H9 (cell line): Measurements from ENCODE around the gene BLVRB. TPM values are rescaled to one million over a fixed set of nuclear protein-coding genes. Genes with fewer than 3 reads are reported as not detected.

Source experiments
- DNase-seq: peaks from one replicate; pipeline ENCODE4 v3.0.0-alpha.2; 2017
- H2AFZ ChIP-seq: one replicate; pipeline ENCODE4 v1.6.1; 2013; ENCODE audit warnings: mild to moderate bottlenecking, low read length, control low read depth, moderate library complexity
- H2AK5ac ChIP-seq: 2 replicates; pipeline ENCODE4 v1.6.1; 2013; ENCODE audit warnings: low read length, control low read depth, mixed read lengths; ENCODE audit not compliant: insufficient read length
- H2BK120ac ChIP-seq: one replicate; pipeline ENCODE4 v1.6.1; 2013; ENCODE audit warnings: low read depth, mild to moderate bottlenecking, low read length, control low read depth, inconsistent platforms; ENCODE audit not compliant: poor library complexity, severe bottlenecking
- H2BK12ac ChIP-seq: 2 replicates; pipeline ENCODE4 v1.6.1; 2013; ENCODE audit warnings: low read length, control low read depth, mixed read lengths, low read depth; ENCODE audit not compliant: insufficient read length
- H2BK15ac ChIP-seq: 2 replicates; pipeline ENCODE4 v1.6.1; 2013; ENCODE audit warnings: low read depth, low read length, control low read depth
- H2BK20ac ChIP-seq: one replicate; pipeline ENCODE4 v1.6.1; 2013; ENCODE audit warnings: low read depth, mild to moderate bottlenecking, low read length, control low read depth, inconsistent platforms; ENCODE audit not compliant: poor library complexity, severe bottlenecking
- H2BK5ac ChIP-seq: 2 replicates; pipeline ENCODE4 v1.6.1; 2013; ENCODE audit warnings: low read length, control low read depth, mixed read lengths; ENCODE audit not compliant: insufficient read length
- H3K14ac ChIP-seq: 2 replicates; pipeline ENCODE4 v1.6.1; 2013; ENCODE audit warnings: low read length, control low read depth; ENCODE audit not compliant: insufficient read depth
- H3K18ac ChIP-seq: 2 replicates; pipeline ENCODE4 v1.6.1; 2013; ENCODE audit warnings: low read depth, mild to moderate bottlenecking, mixed read lengths, low read length, control low read depth; ENCODE audit not compliant: insufficient read length
- H3K23ac ChIP-seq: 2 replicates; pipeline ENCODE4 v1.6.1; 2013; ENCODE audit warnings: low read length, control low read depth, mixed read lengths, low read depth; ENCODE audit not compliant: insufficient read length
- H3K23me2 ChIP-seq: 2 replicates; pipeline ENCODE4 v1.6.1; 2013; ENCODE audit warnings: low read depth, mild to moderate bottlenecking, mixed read lengths, low read length, control low read depth; ENCODE audit not compliant: insufficient read length, poor library complexity, severe bottlenecking
- H3K27ac ChIP-seq: 2 replicates; pipeline ENCODE4 v1.5.1; 2013; ENCODE audit warnings: low read length, control low read depth, mixed read lengths, low read depth; ENCODE audit not compliant: insufficient read length
- H3K27me3 ChIP-seq: 2 replicates; pipeline ENCODE4 v1.6.1; 2013; ENCODE audit warnings: low read length, control low read depth, inconsistent platforms; ENCODE audit not compliant: insufficient read depth
- H3K4ac ChIP-seq: 2 replicates; pipeline ENCODE4 v1.6.1; 2013; ENCODE audit warnings: low read depth, mild to moderate bottlenecking, control low read depth, inconsistent platforms, low read length, moderate library complexity
- H3K4me1 ChIP-seq: 2 replicates; pipeline ENCODE4 v1.6.1; 2013; ENCODE audit warnings: low read length, control low read depth, inconsistent platforms; ENCODE audit not compliant: insufficient read depth
- H3K4me2 ChIP-seq: 2 replicates; pipeline ENCODE4 v1.6.1; 2013; ENCODE audit warnings: low read length, control low read depth, mixed read lengths; ENCODE audit not compliant: insufficient read length, insufficient read depth
- H3K56ac ChIP-seq: 2 replicates; pipeline ENCODE4 v1.6.1; 2013; ENCODE audit warnings: low read depth, mild to moderate bottlenecking, mixed read lengths, low read length, control low read depth; ENCODE audit not compliant: insufficient read length
- H3K79me1 ChIP-seq: 2 replicates; pipeline ENCODE4 v1.6.1; 2013; ENCODE audit warnings: low read depth, mild to moderate bottlenecking, moderate library complexity, low read length, control low read depth, inconsistent platforms; ENCODE audit not compliant: insufficient read depth, poor library complexity, severe bottlenecking
- H3K79me2 ChIP-seq: 2 replicates; pipeline ENCODE4 v1.6.1; 2013; ENCODE audit warnings: low read length, control low read depth, inconsistent platforms; ENCODE audit not compliant: insufficient read depth
- H3K9ac ChIP-seq: 2 replicates; pipeline ENCODE4 v1.6.1; 2013; ENCODE audit warnings: low read length, control low read depth, mixed read lengths; ENCODE audit not compliant: insufficient read length; ENCODE audit errors: extremely low read depth
- H3K9me3 ChIP-seq: one replicate; pipeline ENCODE4 v1.6.1; 2013; ENCODE audit warnings: low read depth, low read length, inconsistent platforms; ENCODE audit not compliant: control insufficient read depth
- H3T11ph ChIP-seq: one replicate; pipeline ENCODE4 v1.6.1; 2013; ENCODE audit warnings: mild to moderate bottlenecking, low read length, control low read depth, inconsistent platforms
- H4K20me1 ChIP-seq: one replicate; pipeline ENCODE4 v1.6.1; 2013; ENCODE audit not compliant: control insufficient read depth, insufficient read length, insufficient read depth
- H4K5ac ChIP-seq: 2 replicates; pipeline ENCODE4 v1.6.1; 2013; ENCODE audit warnings: low read depth, mild to moderate bottlenecking, mixed read lengths, low read length, control low read depth; ENCODE audit not compliant: insufficient read length
- H4K8ac ChIP-seq: replicated peaks from 2 replicates; pipeline ENCODE4 v1.6.1; 2013; ENCODE audit warnings: low read length, control low read depth, mixed read lengths, low read depth; ENCODE audit not compliant: insufficient read length
- H4K91ac ChIP-seq: 2 replicates; pipeline ENCODE4 v1.6.1; 2013; ENCODE audit warnings: low read depth, mild to moderate bottlenecking, moderate library complexity, mixed read lengths, low read length, control low read depth; ENCODE audit not compliant: insufficient read length
- H3K27ac Mint-ChIP-seq, 3 experiments: 2 replicates in 2 of 3; 3 replicates in 1 of 3; pipeline ENCODE4 v1.8.0; 2020 to 2021; ENCODE audit warnings: mixed read lengths in 3 of 3, mild to moderate bottlenecking in 1 of 3, moderate library complexity in 1 of 3
- H3K27me3 Mint-ChIP-seq: 2 replicates; pipeline ENCODE4 v1.8.0; 2021; ENCODE audit warnings: low read depth, mild to moderate bottlenecking, moderate library complexity, mixed read lengths
- H3K36me3 Mint-ChIP-seq, 3 experiments: 2 replicates in 2 of 3; 3 replicates in 1 of 3; pipeline ENCODE4 v1.8.0; 2020 to 2021; ENCODE audit warnings: low read depth in 3 of 3, mixed read lengths in 3 of 3; ENCODE audit not compliant: insufficient read depth in 1 of 3
- H3K4me1 Mint-ChIP-seq, 2 experiments: 2 replicates each; pipeline ENCODE4 v1.8.0; 2020; ENCODE audit warnings: mixed read lengths in 2 of 2
- H3K4me3 Mint-ChIP-seq, 2 experiments: 2 replicates in 1 of 2; 3 replicates in 1 of 2; pipeline ENCODE4 v1.8.0; 2020 to 2021; ENCODE audit warnings: mild to moderate bottlenecking in 2 of 2, mixed read lengths in 2 of 2, moderate library complexity in 1 of 2
- H3K9me3 Mint-ChIP-seq, 2 experiments: 2 replicates in 1 of 2; 3 replicates in 1 of 2; pipeline ENCODE4 v1.8.0; 2020; ENCODE audit warnings: mild to moderate bottlenecking in 2 of 2, mixed read lengths in 2 of 2, moderate library complexity in 1 of 2
- WGBS: extraction: QIAGEN DNeasy Blood & Tissue Kit; methylation state at CpG from one replicate; pipeline ENCODE4 v1.1.7; 2013; ENCODE audit warnings: missing lambda C conversion rate, low lambda C conversion rate, mixed read lengths; ENCODE audit not compliant: insufficient read length; ENCODE audit errors: extremely low coverage; 5-methylcytosine and 5-hydroxymethylcytosine counted together
- total RNA-seq: library from RNA; stranded (reverse); gene quantifications from 2 replicates; pipeline ENCODE4 v1.2.1, GENCODE V29; 2021
- TF ChIP-seq, protein P1 (sequence below): fragments of 200-600 bp; sonication (generic); conservative IDR thresholded peaks from 3 replicates; pipeline ENCODE4 v1.8.0; 2021; ENCODE audit warnings: antibody characterized with exemption, mild to moderate bottlenecking

BLVRB gene
- total RNA-seq, 1 experiment from 2014 or later, result 27.9 TPM

DNA sequence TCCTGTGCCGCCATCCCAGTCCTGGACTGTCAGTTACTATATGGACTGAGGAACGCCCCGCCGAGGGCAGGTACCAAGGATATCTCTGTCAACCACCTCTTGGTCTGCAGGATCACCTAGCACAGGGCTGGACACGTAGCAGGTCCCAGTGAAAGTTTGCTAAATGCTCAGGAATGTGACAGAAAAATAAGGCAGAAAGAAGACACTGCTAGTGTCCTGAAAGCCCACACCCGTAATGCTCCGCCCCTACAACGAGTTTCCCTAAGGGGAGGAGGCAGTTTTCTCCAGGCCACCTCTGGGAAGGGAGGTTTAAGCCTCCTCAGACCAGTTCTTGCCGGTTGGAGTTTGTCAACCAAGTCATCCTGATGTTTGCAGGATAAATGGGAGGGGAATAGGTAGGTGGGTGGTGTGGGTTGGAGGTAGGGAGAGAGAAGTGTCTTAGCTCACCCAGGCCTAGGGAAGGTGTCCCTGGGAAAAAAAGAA lies 19.7 kb downstream of the BLVRB start:
- no CpG with 5 or more reads among the region's 9 CpGs for WGBS
- Histone ChIP-seq H3K4me2 (no peak overlapping the region), H4K91ac (no peak overlapping the region), H3K4me1 (no peaks in the 10 kb centered on the region), H3K27me3 (no peaks in the 10 kb centered on the region), H2AK5ac (no peak overlapping the region), H2BK15ac (no peak overlapping the region), H3K9ac (no peak overlapping the region), H3K27ac (no peak overlapping the region), H3K79me1 (peaks cover 6% of the 10 kb centered on the region), H3K23ac (no peak overlapping the region), H4K8ac (no peak overlapping the region), H3T11ph (no peak overlapping the region), H2AFZ (no peak overlapping the region), H3K14ac (no peak overlapping the region), H3K56ac (no peak overlapping the region), H3K79me2 (peaks cover 4% of the 10 kb centered on the region; the same call in 1 of the 2 replicates), H2BK120ac (no peak overlapping the region), H4K5ac (no peak overlapping the region), H3K18ac (no peak overlapping the region), H2BK20ac (no peak overlapping the region), H2BK12ac (peak overlapping the region; percentile 77), H4K20me1 (no peaks in the 10 kb centered on the region), H3K23me2 (peaks cover 3% of the 10 kb centered on the region), H3K4ac (no peak overlapping the region), H3K9me3 (no peaks in the 10 kb centered on the region), H2BK5ac (no peak overlapping the region)
- H3K36me3 Mint-ChIP-seq, result peaks cover 15 to 34% (median 23%) of the 10 kb centered on the region in 3 experiments; a peak in 6 of 7 replicates
- H3K4me3 Mint-ChIP-seq, result peak overlapping the region; percentile 4 to 71; a peak in 2 of 5 replicates
- peak; percentile 62 for DNase-seq
- H3K27me3 Mint-ChIP-seq, result no peaks in the 10 kb centered on the region
- peak overlapping the region in 2 of 3 experiments; percentile 82 to 99; a peak in 5 of 7 replicates for H3K27ac Mint-ChIP-seq
- TF ChIP-seq, protein P1, sequence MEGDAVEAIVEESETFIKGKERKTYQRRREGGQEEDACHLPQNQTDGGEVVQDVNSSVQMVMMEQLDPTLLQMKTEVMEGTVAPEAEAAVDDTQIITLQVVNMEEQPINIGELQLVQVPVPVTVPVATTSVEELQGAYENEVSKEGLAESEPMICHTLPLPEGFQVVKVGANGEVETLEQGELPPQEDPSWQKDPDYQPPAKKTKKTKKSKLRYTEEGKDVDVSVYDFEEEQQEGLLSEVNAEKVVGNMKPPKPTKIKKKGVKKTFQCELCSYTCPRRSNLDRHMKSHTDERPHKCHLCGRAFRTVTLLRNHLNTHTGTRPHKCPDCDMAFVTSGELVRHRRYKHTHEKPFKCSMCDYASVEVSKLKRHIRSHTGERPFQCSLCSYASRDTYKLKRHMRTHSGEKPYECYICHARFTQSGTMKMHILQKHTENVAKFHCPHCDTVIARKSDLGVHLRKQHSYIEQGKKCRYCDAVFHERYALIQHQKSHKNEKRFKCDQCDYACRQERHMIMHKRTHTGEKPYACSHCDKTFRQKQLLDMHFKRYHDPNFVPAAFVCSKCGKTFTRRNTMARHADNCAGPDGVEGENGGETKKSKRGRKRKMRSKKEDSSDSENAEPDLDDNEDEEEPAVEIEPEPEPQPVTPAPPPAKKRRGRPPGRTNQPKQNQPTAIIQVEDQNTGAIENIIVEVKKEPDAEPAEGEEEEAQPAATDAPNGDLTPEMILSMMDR, result no peak
- H3K4me1 Mint-ChIP-seq, result peaks cover 25 to 30% of the 10 kb centered on the region in 2 experiments
- H3K9me3 Mint-ChIP-seq, result no peaks in the 10 kb centered on the region; a peak in 1 of 5 replicates
